Common myeloid progenitor, CD34-positive (primary cell): ENCODE measurements around the gene ZNF586.
"Not testable (repeated sequence)": the region's sequence is repeated elsewhere in the genome, so short reads cannot be mapped to it uniquely, and the experiment has no call there.

ENCODE experiments used
- CTCF ChIA-PET: fragments of 350-600 bp; sonication (Branson Sonifier 250); formaldehyde crosslinking; loops from one replicate; lab custom pipeline; 2021; ENCODE audit warnings: antibody characterized with exemption; lab: Charles Lee
- POLR2A ChIA-PET: fragments of 350-600 bp; sonication (Branson Sonifier 250); formaldehyde crosslinking; loops from one replicate; lab custom pipeline; 2021; ENCODE audit warnings: antibody characterized with exemption; lab: Charles Lee
- DNase-seq, 3 donors: peaks; one replicate each; pipeline versions ENCODE4 v3.0.0 to v3.0.0-alpha.2; 2013
- H3K27ac ChIP-seq, 2 experiments: 1 replicate in 1 of 2; 2 replicates in 1 of 2; pipeline ENCODE4 v1.7.0; 2013; ENCODE audit warnings: inconsistent platforms in 2 of 2, low read length in 2 of 2, mild to moderate bottlenecking in 2 of 2, low read depth in 1 of 2, moderate library complexity in 1 of 2; ENCODE audit not compliant: severe bottlenecking in 2 of 2, insufficient read depth in 1 of 2, poor library complexity in 1 of 2
- H3K27me3 ChIP-seq, 5 experiments: replicated peaks in 2 of 5; 1 replicate in 3 of 5; 2 replicates in 2 of 5; pipeline versions ENCODE4 v1.6.1 to v1.7.0; 2013; ENCODE audit warnings: low read length in 4 of 5, mild to moderate bottlenecking in 2 of 5, moderate library complexity in 2 of 5, inconsistent platforms in 1 of 5; ENCODE audit not compliant: insufficient read depth in 5 of 5, control insufficient read depth in 4 of 5
- H3K36me3 ChIP-seq, 4 experiments: 1 replicate in 2 of 4; 2 replicates in 2 of 4; pipeline versions ENCODE4 v1.6.1 to v1.7.0; 2013; ENCODE audit warnings: low read length in 3 of 4, control low read depth in 1 of 4, mild to moderate bottlenecking in 1 of 4; ENCODE audit not compliant: control insufficient read depth in 4 of 4, insufficient read depth in 4 of 4
- H3K4me1 ChIP-seq, 4 experiments: 1 replicate in 3 of 4; 2 replicates in 1 of 4; pipeline versions ENCODE4 v1.6.1 to v1.7.1; 2013; ENCODE audit warnings: low read length in 3 of 4, mild to moderate bottlenecking in 3 of 4, control low read depth in 1 of 4, inconsistent platforms in 1 of 4, moderate library complexity in 1 of 4; ENCODE audit not compliant: control insufficient read depth in 4 of 4, insufficient read depth in 4 of 4; ENCODE audit errors: control extremely low read depth in 1 of 4
- H3K4me3 ChIP-seq, 7 experiments: 1 replicate in 4 of 7; 2 replicates in 3 of 7; pipeline versions ENCODE4 v1.5.1 to v1.7.0; 2013; ENCODE audit warnings: mild to moderate bottlenecking in 7 of 7, low read length in 6 of 7, moderate library complexity in 6 of 7, inconsistent platforms in 2 of 7, low read depth in 2 of 7, control low read depth in 1 of 7; ENCODE audit not compliant: insufficient read depth in 4 of 7, control insufficient read depth in 1 of 7; ENCODE audit errors: extremely low read depth in 1 of 7
- H3K9me3 ChIP-seq, 5 experiments: 1 replicate in 4 of 5; 2 replicates in 1 of 5; pipeline versions ENCODE4 v1.6.1 to v1.7.1; 2013; ENCODE audit warnings: low read length in 4 of 5, mild to moderate bottlenecking in 2 of 5, inconsistent platforms in 1 of 5, low read depth in 1 of 5, moderate library complexity in 1 of 5; ENCODE audit not compliant: control insufficient read depth in 4 of 5, insufficient read depth in 2 of 5; ENCODE audit errors: control extremely low read depth in 1 of 5
- WGBS: methylation state at CpG from one replicate; pipeline ENCODE4 v1.1.5; 2013; ENCODE audit not compliant: insufficient coverage; 5-methylcytosine and 5-hydroxymethylcytosine counted together

ZNF586 gene

DNA sequence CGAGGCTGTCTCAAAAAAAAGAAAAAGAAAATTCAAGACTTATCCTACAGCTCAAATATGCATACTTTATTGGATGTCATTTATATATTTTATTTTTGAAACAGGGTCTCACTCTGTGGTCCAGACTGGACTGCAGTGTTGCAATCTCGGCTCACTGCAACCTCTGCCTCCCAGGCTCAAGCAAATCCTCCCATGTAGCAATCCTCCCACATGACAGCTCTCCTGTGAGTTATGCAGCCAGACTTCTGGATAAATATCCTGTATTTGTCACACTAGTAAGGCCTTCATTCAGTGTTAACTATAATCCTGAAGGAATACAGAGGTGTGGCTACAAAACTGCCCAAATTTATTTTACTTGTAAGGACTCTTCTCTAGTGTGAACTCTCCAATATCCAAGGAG, 38.1 kb downstream of the ZNF586 start:
- POLR2A ChIA-PET: no interaction called here

DNA sequence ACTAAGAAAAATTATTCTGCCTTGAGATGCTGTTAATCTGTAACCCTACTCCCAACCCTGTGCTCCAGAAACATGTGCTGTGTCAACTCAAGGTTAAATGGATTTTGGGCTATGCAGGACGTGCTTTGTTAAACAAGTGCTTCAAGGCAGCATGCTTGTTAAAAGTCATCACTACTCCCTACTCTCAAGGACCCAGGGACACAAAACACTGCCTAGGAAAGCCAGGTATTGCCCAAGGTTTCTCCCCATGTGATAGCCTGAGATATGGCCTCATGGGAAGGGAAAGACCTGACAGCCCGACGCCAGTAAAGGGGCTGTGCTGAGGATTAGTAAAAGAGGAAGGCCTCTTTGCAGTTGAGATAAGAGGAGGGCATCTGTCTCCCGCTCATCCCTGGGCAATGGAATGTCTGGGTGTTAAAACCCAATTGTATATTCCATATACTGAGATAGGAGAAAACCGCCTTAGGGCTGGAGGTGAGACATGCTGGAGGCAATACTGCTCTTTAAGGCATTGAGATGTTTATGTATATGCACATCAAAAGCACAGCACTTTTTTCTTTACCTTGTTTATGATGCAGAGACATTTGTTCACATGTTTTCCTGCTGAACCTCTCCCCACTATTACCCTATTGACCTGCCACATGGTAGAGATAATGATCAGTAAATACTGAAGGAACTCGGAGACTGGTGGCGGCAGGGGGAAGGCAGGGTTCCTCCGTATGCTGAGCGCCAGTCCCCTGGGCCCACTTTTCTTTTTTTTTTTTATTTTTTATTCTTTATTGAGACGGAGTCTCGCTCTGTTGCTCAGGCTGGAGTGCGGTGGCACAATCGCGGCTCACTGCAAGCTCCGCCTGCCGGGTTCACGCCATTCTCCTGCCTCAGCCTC, 41.2 kb downstream of the ZNF586 start:
- DNase-seq, H3K4me3 ChIP-seq, CTCF ChIA-PET, H3K9me3 ChIP-seq, POLR2A ChIA-PET, H3K27ac ChIP-seq, H3K27me3 ChIP-seq: not testable (repeated sequence)
- H3K36me3 ChIP-seq: peaks cover 11 to 31% (median 18%) of the 10 kb centered on the region in 4 experiments
- 99% methylated on average over 9 of the region's 17 CpGs for whole genome bisulfite sequencing
- H3K4me1 ChIP-seq: peaks cover 0 to 22% (median 14%) of the 10 kb centered on the region in 4 experiments

More for the DNA sequence above, 38.1 kb downstream of the ZNF586 start:
- DNase-seq: no peak
- 83% methylated on average over 1 of the region's 2 CpGs for WGBS
- H3K9me3 ChIP-seq: no peaks in the 10 kb centered on the region
- H3K4me3 ChIP-seq: no peak overlapping the region
- peaks cover 3 to 22% (median 16%) of the 10 kb centered on the region in 4 experiments for H3K4me1 ChIP-seq
- H3K36me3 ChIP-seq: peaks cover 10 to 29% (median 18%) of the 10 kb centered on the region in 4 experiments
- H3K27ac ChIP-seq: no peak overlapping the region
- CTCF ChIA-PET: interaction anchor here (0.9 kb wide), 1 partner anchor 27 kb away, joined by 3 read pairs; no protein-coding TSS in a partner anchor
- no peaks in the 10 kb centered on the region for H3K27me3 ChIP-seq

DNA sequence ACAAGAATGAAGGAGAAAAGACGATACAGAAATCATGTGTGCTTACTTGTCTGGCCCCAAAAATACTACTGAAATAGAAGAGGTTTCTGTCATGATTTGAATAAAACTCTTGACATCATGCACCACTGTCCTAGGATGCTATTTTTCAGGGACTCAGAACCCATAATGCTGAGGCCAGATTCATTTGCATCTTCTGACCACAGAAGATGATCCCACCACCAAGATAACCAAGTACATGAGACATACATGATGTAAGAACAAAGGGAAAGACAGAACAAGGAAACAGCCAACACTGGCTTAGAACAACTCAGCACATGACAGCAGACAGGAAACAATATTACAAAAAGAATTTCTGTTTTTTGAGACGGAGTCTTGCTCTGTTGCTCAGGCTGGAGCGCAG, 42.8 kb downstream of the ZNF586 start:
- Histone ChIP-seq H3K9me3 (no peaks in the 10 kb centered on the region), H3K4me1 (peaks cover 0 to 22% (median 14%) of the 10 kb centered on the region in 4 experiments), H3K27me3 (no peaks in the 10 kb centered on the region), H3K4me3 (no peak overlapping the region), H3K36me3 (peaks cover 11 to 31% (median 16%) of the 10 kb centered on the region in 4 experiments), H3K27ac (no peak overlapping the region)
- DNase-seq: peak in 1 of 3 donors; percentile 16
- ChIA-PET POLR2A (interaction anchor here (0.6 kb wide), 1 partner anchor 62 kb away, joined by 3 read pairs; no protein-coding TSS in a partner anchor), CTCF (interaction anchor here (1.2 kb wide), 1 partner anchor 12 kb away, joined by 4 read pairs; no protein-coding TSS in a partner anchor)
- 67% methylated on average over 1 of the region's 3 CpGs for WGBS

DNA sequence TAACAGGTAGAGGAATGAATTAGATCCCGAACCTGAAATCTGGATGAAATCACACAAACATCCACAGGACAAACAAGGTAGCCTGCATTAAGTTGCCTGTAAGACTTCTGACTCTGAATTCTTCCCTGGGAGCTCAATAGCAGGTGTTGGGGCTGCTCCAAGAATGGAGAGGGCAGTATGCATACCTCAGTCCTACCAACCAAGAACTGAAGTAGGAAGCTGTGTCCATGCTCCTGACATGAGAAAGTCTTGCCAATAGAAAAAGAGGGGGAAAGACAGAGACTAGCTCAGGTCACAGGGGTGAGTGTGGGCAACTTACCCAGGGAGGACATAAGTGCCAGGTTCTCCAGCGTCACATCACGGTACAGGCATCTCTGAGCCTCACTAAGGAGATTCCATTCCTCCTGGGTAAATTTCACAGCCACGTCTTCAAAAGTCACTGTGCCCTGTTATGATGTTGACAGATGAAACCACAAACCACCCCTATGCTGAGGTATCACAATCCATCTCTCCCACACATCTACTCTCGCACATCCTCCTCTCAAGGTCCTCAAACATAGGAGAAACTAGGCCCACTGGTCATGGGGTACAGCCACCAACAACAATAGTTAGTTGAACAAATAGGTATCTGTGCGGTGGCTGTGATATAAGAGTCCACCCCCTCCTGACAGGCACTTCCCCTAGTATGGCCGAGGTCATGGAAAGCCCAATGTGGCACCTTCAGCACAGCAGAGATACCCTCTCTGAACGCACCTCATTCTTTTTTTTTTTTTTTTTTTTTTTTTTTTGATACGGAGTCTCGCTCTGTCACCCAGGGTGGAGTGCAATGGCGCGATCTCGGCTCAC, 43.7 kb downstream of the ZNF586 start:
- H3K27me3 ChIP-seq, DNase-seq, CTCF ChIA-PET, POLR2A ChIA-PET, H3K9me3 ChIP-seq, H3K27ac ChIP-seq: not testable (repeated sequence)
- Histone ChIP-seq H3K4me1 (peaks cover 0 to 22% (median 14%) of the 10 kb centered on the region in 4 experiments), H3K4me3 (peak overlapping the region in 1 of 7 experiments; percentile 16), H3K36me3 (peaks cover 8 to 22% (median 10%) of the 10 kb centered on the region in 4 experiments)
- WGBS: 100% methylated on average over 3 of the region's 13 CpGs

DNA sequence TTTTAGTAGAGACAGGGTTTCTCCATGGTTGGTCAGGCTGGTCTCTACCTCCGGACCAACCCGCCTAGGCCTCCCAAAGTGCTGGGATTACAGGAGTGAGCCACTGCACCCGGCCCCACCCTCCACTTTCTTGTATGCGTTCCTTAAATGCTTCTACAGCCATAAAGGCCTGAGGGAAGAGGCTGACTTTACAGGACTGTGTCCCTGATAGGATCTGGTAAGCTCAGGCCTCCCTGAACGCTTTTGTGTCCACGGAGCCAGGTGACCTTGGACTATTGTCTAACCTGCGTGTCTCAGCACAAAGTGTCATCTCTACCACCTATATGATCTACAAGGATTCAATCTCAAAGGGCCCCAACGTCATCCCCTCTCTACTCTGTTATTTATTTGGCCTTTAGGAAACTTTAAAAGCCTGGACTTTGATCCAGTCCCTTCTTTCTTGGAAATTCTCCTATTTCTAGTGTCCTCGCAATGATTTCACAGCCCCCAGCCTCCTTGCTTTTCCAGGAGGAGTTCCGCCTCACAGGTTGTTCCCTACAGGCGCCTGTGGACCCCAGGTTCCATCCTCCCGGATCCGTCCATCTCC, 44.5 kb downstream of the ZNF586 start:
- Histone ChIP-seq H3K27me3 (no peaks in the 10 kb centered on the region), H3K9me3 (no peaks in the 10 kb centered on the region), H3K36me3 (peaks cover 4 to 17% (median 6%) of the 10 kb centered on the region in 4 experiments), H3K4me1 (peaks cover 0 to 26% (median 16%) of the 10 kb centered on the region in 4 experiments), H3K4me3 (peak overlapping the region; percentile 85 to 98 (median 94)), H3K27ac (peak overlapping the region; percentile 30 to 85)
- ChIA-PET CTCF (no interaction called here), POLR2A (interaction anchor here (1.4 kb wide), 1 partner anchor 68 kb away, joined by 7 read pairs; the partner anchor contains the start of gene ZNF776)
- 45% methylated on average over 8 of the region's 13 CpGs for WGBS
- no peak for DNase-seq

DNA sequence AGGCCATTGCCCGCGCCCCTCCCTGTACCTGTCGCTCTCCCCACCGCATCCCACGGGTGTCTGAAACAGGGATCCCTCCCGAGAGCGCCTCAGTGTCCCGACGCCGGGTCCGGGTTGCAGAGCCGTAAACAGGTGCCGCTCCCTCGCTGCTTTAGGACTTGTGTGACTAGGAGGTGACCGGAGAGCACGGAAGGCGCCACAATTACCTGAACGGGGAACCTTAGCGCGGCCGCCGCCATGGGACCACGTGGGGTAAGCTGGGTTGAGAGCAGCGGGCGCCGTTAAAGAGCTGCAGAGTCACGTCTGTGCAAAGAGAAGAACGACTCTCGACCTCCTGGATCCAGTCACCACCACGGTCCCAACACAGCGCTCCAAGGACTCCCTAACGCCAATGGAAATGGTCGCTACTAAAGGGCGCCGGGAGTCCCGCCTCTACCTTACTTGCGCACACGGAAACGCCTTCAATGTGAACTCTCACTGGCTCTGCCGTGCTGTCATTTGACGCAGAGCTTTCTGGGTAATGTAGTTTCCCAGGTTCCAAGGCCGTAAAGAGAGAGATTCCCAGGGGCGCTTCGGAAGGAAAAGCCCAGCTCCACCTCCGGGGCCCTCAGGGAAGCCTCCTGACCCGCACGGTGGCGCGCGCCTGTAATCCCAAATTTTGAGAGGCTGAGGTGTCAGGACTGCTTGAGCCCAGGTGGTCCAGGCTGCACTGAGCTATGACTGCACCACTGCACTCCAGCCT, 45.2 kb downstream of the ZNF586 start, which contains the start of gene ZNF552:
ZNF552 (minus strand) TSS at position 409 of the 742 bp plus-strand sequence; CDS start at position 239, 170 bp downstream.
- Histone ChIP-seq H3K4me3 (peak within 1 kb of the TSS; percentile 85 to 98 (median 94)), H3K27ac (peak within 1 kb of the TSS; percentile 30 to 85), H3K4me1 (peaks cover 0 to 26% (median 17%) of the 10 kb centered on the region in 4 experiments), H3K27me3 (no peaks in the 10 kb centered on the region), H3K9me3 (no peaks in the 10 kb centered on the region), H3K36me3 (peaks cover under 1 to 13% (median 3%) of the 10 kb centered on the region in 4 experiments)
- WGBS: 0% methylated on average over 40 of the region's 50 CpGs
- ChIA-PET POLR2A (interaction anchor here (1.4 kb wide), 1 partner anchor 68 kb away, joined by 7 read pairs; the partner anchor contains the start of gene ZNF776), CTCF (interaction anchor here (0.8 kb wide), 2 partner anchors 12 to 14 kb away, joined by 3 to 5 read pairs; no protein-coding TSS in a partner anchor)
- peak; percentile 88 to 95 (median 93) for DNase-seq
